ENCODE measurements around the gene TNNI3K. TPM values are rescaled to one million over a fixed set of nuclear protein-coding genes. Genes with fewer than 3 reads are reported as not detected.

TNNI3K gene
- total and polyA plus RNA-seq, 9 of the 15 experiments (the other 6 are each of a cell fraction or from before 2014, with no cell fraction given): 0.21 to 0.53 (median 0.32) TPM; not detected in 5

GRCh38 chr1:74470936-74471335, 235.7 kb downstream of the TNNI3K start (continued):
- no peak for TF ChIP-seq ZNF668 (CRISPR knock-in tag; IDR thresholded peaks at IDR 0.05)
- TF ChIP-seq NONO (IDR thresholded peaks at IDR 0.05; ENCODE audit: low read depth in 2 of 2, low read length in 1 of 2): no peak
- no peak for TF ChIP-seq SIX5 (IDR thresholded peaks at IDR 0.05; ENCODE audit: borderline replicate concordance in 1 of 2, insufficient read depth in 1 of 2, low read depth in 1 of 2, low read length in 2 of 2)
- no peak for TF ChIP-seq PREB (CRISPR knock-in tag; IDR thresholded peaks at IDR 0.05)
- no peak for TF ChIP-seq ZNF511 (CRISPR knock-in tag; IDR thresholded peaks at IDR 0.05)
- no peak for TF ChIP-seq NFATC3 (IDR thresholded peaks at IDR 0.05)
- TF ChIP-seq, protein P1, sequence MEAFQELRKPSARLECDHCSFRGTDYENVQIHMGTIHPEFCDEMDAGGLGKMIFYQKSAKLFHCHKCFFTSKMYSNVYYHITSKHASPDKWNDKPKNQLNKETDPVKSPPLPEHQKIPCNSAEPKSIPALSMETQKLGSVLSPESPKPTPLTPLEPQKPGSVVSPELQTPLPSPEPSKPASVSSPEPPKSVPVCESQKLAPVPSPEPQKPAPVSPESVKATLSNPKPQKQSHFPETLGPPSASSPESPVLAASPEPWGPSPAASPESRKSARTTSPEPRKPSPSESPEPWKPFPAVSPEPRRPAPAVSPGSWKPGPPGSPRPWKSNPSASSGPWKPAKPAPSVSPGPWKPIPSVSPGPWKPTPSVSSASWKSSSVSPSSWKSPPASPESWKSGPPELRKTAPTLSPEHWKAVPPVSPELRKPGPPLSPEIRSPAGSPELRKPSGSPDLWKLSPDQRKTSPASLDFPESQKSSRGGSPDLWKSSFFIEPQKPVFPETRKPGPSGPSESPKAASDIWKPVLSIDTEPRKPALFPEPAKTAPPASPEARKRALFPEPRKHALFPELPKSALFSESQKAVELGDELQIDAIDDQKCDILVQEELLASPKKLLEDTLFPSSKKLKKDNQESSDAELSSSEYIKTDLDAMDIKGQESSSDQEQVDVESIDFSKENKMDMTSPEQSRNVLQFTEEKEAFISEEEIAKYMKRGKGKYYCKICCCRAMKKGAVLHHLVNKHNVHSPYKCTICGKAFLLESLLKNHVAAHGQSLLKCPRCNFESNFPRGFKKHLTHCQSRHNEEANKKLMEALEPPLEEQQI (IDR thresholded peaks at IDR 0.05): no peak
- TF ChIP-seq, protein P2, sequence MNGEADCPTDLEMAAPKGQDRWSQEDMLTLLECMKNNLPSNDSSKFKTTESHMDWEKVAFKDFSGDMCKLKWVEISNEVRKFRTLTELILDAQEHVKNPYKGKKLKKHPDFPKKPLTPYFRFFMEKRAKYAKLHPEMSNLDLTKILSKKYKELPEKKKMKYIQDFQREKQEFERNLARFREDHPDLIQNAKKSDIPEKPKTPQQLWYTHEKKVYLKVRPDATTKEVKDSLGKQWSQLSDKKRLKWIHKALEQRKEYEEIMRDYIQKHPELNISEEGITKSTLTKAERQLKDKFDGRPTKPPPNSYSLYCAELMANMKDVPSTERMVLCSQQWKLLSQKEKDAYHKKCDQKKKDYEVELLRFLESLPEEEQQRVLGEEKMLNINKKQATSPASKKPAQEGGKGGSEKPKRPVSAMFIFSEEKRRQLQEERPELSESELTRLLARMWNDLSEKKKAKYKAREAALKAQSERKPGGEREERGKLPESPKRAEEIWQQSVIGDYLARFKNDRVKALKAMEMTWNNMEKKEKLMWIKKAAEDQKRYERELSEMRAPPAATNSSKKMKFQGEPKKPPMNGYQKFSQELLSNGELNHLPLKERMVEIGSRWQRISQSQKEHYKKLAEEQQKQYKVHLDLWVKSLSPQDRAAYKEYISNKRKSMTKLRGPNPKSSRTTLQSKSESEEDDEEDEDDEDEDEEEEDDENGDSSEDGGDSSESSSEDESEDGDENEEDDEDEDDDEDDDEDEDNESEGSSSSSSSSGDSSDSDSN (IDR thresholded peaks at IDR 0.05; ENCODE audit: borderline replicate concordance in 1 of 2, low read depth in 2 of 2, low read length in 2 of 2): no peak
- TF ChIP-seq, protein P3, sequence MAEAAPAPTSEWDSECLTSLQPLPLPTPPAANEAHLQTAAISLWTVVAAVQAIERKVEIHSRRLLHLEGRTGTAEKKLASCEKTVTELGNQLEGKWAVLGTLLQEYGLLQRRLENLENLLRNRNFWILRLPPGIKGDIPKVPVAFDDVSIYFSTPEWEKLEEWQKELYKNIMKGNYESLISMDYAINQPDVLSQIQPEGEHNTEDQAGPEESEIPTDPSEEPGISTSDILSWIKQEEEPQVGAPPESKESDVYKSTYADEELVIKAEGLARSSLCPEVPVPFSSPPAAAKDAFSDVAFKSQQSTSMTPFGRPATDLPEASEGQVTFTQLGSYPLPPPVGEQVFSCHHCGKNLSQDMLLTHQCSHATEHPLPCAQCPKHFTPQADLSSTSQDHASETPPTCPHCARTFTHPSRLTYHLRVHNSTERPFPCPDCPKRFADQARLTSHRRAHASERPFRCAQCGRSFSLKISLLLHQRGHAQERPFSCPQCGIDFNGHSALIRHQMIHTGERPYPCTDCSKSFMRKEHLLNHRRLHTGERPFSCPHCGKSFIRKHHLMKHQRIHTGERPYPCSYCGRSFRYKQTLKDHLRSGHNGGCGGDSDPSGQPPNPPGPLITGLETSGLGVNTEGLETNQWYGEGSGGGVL (CRISPR knock-in tag; IDR thresholded peaks at IDR 0.05): no peak
- no peak for TF ChIP-seq TSC22D4 (tag; IDR thresholded peaks at IDR 0.05)
- TF ChIP-seq YY1 (IDR thresholded peaks at IDR 0.05; ENCODE audit: borderline replicate concordance in 1 of 3, control insufficient read depth in 1 of 3, extremely low read depth in 1 of 3, insufficient read depth in 3 of 3, insufficient read length in 1 of 3, insufficient replicate concordance in 2 of 3, low read depth in 1 of 3, low read length in 2 of 3): no peak

Data from K562 (cell line).